Measurements from ENCODE around the gene AUH.

DNA sequence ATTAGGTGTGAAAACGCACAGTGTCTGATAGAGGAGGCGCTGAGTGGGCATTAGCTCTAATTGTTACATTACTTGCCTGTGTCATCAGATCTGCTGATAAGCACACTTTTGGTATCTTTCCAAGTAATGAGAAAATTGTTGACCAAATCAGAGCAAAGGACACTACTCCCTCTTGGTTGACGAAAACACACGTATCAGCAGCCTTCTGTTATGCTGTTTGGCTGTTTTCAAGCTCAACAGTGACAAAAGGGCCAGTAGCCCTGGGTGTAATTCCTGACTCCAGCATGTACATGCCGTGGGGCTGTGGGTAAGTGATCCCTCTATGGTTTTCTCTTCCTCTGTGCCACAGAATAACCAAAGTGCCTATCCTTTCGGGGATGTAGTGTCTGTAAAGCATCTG is 151.4 kb downstream of the AUH start:
- TF ChIP-seq, protein P1, sequence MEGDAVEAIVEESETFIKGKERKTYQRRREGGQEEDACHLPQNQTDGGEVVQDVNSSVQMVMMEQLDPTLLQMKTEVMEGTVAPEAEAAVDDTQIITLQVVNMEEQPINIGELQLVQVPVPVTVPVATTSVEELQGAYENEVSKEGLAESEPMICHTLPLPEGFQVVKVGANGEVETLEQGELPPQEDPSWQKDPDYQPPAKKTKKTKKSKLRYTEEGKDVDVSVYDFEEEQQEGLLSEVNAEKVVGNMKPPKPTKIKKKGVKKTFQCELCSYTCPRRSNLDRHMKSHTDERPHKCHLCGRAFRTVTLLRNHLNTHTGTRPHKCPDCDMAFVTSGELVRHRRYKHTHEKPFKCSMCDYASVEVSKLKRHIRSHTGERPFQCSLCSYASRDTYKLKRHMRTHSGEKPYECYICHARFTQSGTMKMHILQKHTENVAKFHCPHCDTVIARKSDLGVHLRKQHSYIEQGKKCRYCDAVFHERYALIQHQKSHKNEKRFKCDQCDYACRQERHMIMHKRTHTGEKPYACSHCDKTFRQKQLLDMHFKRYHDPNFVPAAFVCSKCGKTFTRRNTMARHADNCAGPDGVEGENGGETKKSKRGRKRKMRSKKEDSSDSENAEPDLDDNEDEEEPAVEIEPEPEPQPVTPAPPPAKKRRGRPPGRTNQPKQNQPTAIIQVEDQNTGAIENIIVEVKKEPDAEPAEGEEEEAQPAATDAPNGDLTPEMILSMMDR (IDR thresholded peaks at IDR 0.05), result no peak
- TF ChIP-seq EP300 (IDR thresholded peaks at IDR 0.05) (no peak), POLR2A (IDR thresholded peaks at IDR 0.05) (no peak)
